GM12875 (cell line): ENCODE measurements around the gene RELT.

Experiments used
- H3K4me3 ChIP-seq: one replicate; pipeline ENCODE4 v1.5.1; 2011; ENCODE audit warnings: low read depth, low read length, control low read depth
- CTCF ChIP-seq: IDR thresholded peaks from 2 replicates; pipeline ENCODE4 v1.5.1; 2011; ENCODE audit warnings: low read depth, mild to moderate bottlenecking, control low read depth, inconsistent platforms, low read length, moderate library complexity, borderline replicate concordance; ENCODE audit not compliant: insufficient read depth

Gene RELT

GRCh38 chr11:73397468-73398131, 21.4 kb downstream of the RELT start:
- TF ChIP-seq CTCF, result no peak
- no peak overlapping the region for H3K4me3 ChIP-seq

GRCh38 chr11:73398132-73398526, 21.9 kb downstream of the RELT start:
- TF ChIP-seq CTCF, result no peak
- H3K4me3 ChIP-seq, result no peak overlapping the region

- TF ChIP-seq CTCF, result no peak
- no peak overlapping the region for H3K4me3 ChIP-seq
These were observed 22.5 kb downstream of the RELT start for GRCh38 chr11:73398721-73399120.

GRCh38 chr11:73399159-73399590, 23.0 kb downstream of the RELT start:
- no peak for TF ChIP-seq CTCF
- no peak overlapping the region for H3K4me3 ChIP-seq

- no peak for TF ChIP-seq CTCF
- H3K4me3 ChIP-seq, result no peak overlapping the region
These were observed 23.4 kb downstream of the RELT start for GRCh38 chr11:73399636-73400035.

GRCh38 chr11:73400293-73400692, 24.1 kb downstream of the RELT start:
- H3K4me3 ChIP-seq, result no peak overlapping the region
- TF ChIP-seq CTCF, result no peak

- no peak for TF ChIP-seq CTCF
- H3K4me3 ChIP-seq, result no peak overlapping the region
These were observed 25.2 kb downstream of the RELT start for GRCh38 chr11:73401217-73401923.
